Activated T-helper 2 cell treated with anti-CD3 and anti-CD28 coated beads, Interferon-gamma antibody, Interleukin-2, Interleukin-4, amounts not matched to agents 10 μg/mL and 5 μg/mL and 100 μg/mL, durations not matched to agents 14 hours and 24 hours and 36 hours (primary cell): ENCODE results near the gene GBF1. TPM values are rescaled to one million over a fixed set of nuclear protein-coding genes. Genes with fewer than 3 reads are reported as not detected.

ENCODE experiments used
- DNase-seq: peaks from one replicate; pipeline ENCODE4 v3.0.0; 2021; ENCODE audit warnings: low spot score
- H3K27ac Mint-ChIP-seq: one replicate; pipeline ENCODE4 v1.8.0; 2021; ENCODE audit warnings: mixed read lengths
- H3K27me3 Mint-ChIP-seq: one replicate; pipeline ENCODE4 v1.8.0; 2021; ENCODE audit warnings: low read depth, mixed read lengths
- H3K36me3 Mint-ChIP-seq: one replicate; pipeline ENCODE4 v1.8.0; 2021; ENCODE audit warnings: low read depth, mixed read lengths
- H3K4me1 Mint-ChIP-seq: one replicate; pipeline ENCODE4 v1.8.0; 2021; ENCODE audit warnings: low read depth, mixed read lengths
- H3K4me3 Mint-ChIP-seq: one replicate; pipeline ENCODE4 v1.8.0; 2021; ENCODE audit warnings: low read depth, mild to moderate bottlenecking, moderate library complexity, mixed read lengths
- H3K9me3 Mint-ChIP-seq: one replicate; pipeline ENCODE4 v1.8.0; 2021; ENCODE audit warnings: mixed read lengths
- intact Hi-C: fragments of 100-400 bp; cut with micrococcal nuclease; formaldehyde crosslinking; loops from one replicate; pipeline ENCODE4 v1.15.1; 2023
- total RNA-seq: library from RNA; stranded (reverse); gene quantifications from 2 replicates; pipeline ENCODE4 v1.2.3, GENCODE V29; 2022

GBF1 gene
- total RNA-seq, 1 donor from 2014 or later: 49.2 TPM

GRCh38 chr10:102283890-102284289 lies 38.6 kb downstream of the GBF1 start:
- H3K4me3 Mint-ChIP-seq: peak overlapping the region; percentile 54
- intact Hi-C loops: loop anchor here (1.0 kb wide), 1 partner anchor 16 kb away; no protein-coding TSS in a partner anchor
- DNase-seq: no peak

GRCh38 chr10:102284531-102284930 lies 39.2 kb downstream of the GBF1 start:
- H3K4me3 Mint-ChIP-seq: peak overlapping the region; percentile 14

More at GRCh38 chr10:102283890-102284289, 38.6 kb downstream of the GBF1 start:
- no peaks in the 10 kb centered on the region for H3K27me3 Mint-ChIP-seq
- peaks cover 66% of the 10 kb centered on the region for H3K4me1 Mint-ChIP-seq
- no peaks in the 10 kb centered on the region for H3K9me3 Mint-ChIP-seq
- H3K27ac Mint-ChIP-seq: peak overlapping the region; percentile 84
- peaks cover 30% of the 10 kb centered on the region for H3K36me3 Mint-ChIP-seq

GRCh38 chr10:102285133-102285532 lies 39.8 kb downstream of the GBF1 start:
- H3K27me3 Mint-ChIP-seq: no peaks in the 10 kb centered on the region
- no peaks in the 10 kb centered on the region for H3K9me3 Mint-ChIP-seq
- H3K4me1 Mint-ChIP-seq: peaks cover 62% of the 10 kb centered on the region
- H3K36me3 Mint-ChIP-seq: peaks cover 29% of the 10 kb centered on the region
- intact Hi-C loops: no loop called here
- DNase-seq: no peak
- H3K4me3 Mint-ChIP-seq: no peak overlapping the region
- H3K27ac Mint-ChIP-seq: peak overlapping the region; percentile 42

More at GRCh38 chr10:102284531-102284930, 39.2 kb downstream of the GBF1 start:
- intact Hi-C loops: no loop called here
- Mint-ChIP-seq H3K27me3 (no peaks in the 10 kb centered on the region), H3K9me3 (no peaks in the 10 kb centered on the region), H3K27ac (peak overlapping the region; percentile 84), H3K4me1 (peaks cover 68% of the 10 kb centered on the region), H3K36me3 (peaks cover 29% of the 10 kb centered on the region)
- DNase-seq: no peak

GRCh38 chr10:102286216-102286615 lies 40.9 kb downstream of the GBF1 start:
- H3K27ac Mint-ChIP-seq: no peak overlapping the region
- H3K4me1 Mint-ChIP-seq: peaks cover 51% of the 10 kb centered on the region

GRCh38 chr10:102287538-102287937 lies 42.2 kb downstream of the GBF1 start:
- no peak for DNase-seq
- Mint-ChIP-seq H3K4me3 (no peak overlapping the region), H3K36me3 (peaks cover 25% of the 10 kb centered on the region), H3K4me1 (peaks cover 46% of the 10 kb centered on the region), H3K9me3 (no peaks in the 10 kb centered on the region), H3K27me3 (no peaks in the 10 kb centered on the region), H3K27ac (peak overlapping the region; percentile 56)
- intact Hi-C loops: loop anchor here (2.0 kb wide), 1 partner anchor 13 kb away; no protein-coding TSS in a partner anchor

More at GRCh38 chr10:102286216-102286615, 40.9 kb downstream of the GBF1 start:
- Mint-ChIP-seq H3K36me3 (peaks cover 22% of the 10 kb centered on the region), H3K4me3 (no peak overlapping the region), H3K27me3 (no peaks in the 10 kb centered on the region), H3K9me3 (no peaks in the 10 kb centered on the region)
- intact Hi-C loops: loop anchor here (2.0 kb wide), 1 partner anchor 15 kb away; no protein-coding TSS in a partner anchor
- no peak for DNase-seq

- H3K4me1 Mint-ChIP-seq: peaks cover 41% of the 10 kb centered on the region
- peaks cover 21% of the 10 kb centered on the region for H3K36me3 Mint-ChIP-seq
- intact Hi-C loops: loop anchor here (2.0 kb wide), 1 partner anchor 13 kb away; no protein-coding TSS in a partner anchor
- no peak for DNase-seq
- H3K27me3 Mint-ChIP-seq: no peaks in the 10 kb centered on the region
- no peaks in the 10 kb centered on the region for H3K9me3 Mint-ChIP-seq
- no peak overlapping the region for H3K4me3 Mint-ChIP-seq
- H3K27ac Mint-ChIP-seq: peak overlapping the region; percentile 56
Observed at GRCh38 chr10:102287991-102288390, 42.7 kb downstream of the GBF1 start.

- H3K9me3 Mint-ChIP-seq: no peaks in the 10 kb centered on the region
- H3K4me3 Mint-ChIP-seq: no peak overlapping the region
- intact Hi-C loops: no loop called here
- H3K36me3 Mint-ChIP-seq: peaks cover 20% of the 10 kb centered on the region
- no peak for DNase-seq
- H3K27ac Mint-ChIP-seq: no peak overlapping the region
- H3K4me1 Mint-ChIP-seq: peaks cover 29% of the 10 kb centered on the region
- no peaks in the 10 kb centered on the region for H3K27me3 Mint-ChIP-seq
Observed at GRCh38 chr10:102289356-102289755, 44.0 kb downstream of the GBF1 start.

- Mint-ChIP-seq H3K36me3 (peaks cover 21% of the 10 kb centered on the region), H3K27me3 (no peaks in the 10 kb centered on the region), H3K4me1 (peaks cover 25% of the 10 kb centered on the region), H3K4me3 (no peak overlapping the region), H3K9me3 (no peaks in the 10 kb centered on the region), H3K27ac (no peak overlapping the region)
- intact Hi-C loops: no loop called here
- no peak for DNase-seq
Observed at GRCh38 chr10:102289840-102290239, 44.5 kb downstream of the GBF1 start.

- peaks cover 11% of the 10 kb centered on the region for H3K4me1 Mint-ChIP-seq
Observed at GRCh38 chr10:102291221-102291905, 46.0 kb downstream of the GBF1 start.

GRCh38 chr10:102297101-102297500 lies 51.8 kb downstream of the GBF1 start:
- H3K36me3 Mint-ChIP-seq: peaks cover 21% of the 10 kb centered on the region
- intact Hi-C loops: no loop called here
- H3K4me1 Mint-ChIP-seq: peaks cover 18% of the 10 kb centered on the region
- no peaks in the 10 kb centered on the region for H3K27me3 Mint-ChIP-seq
- no peak overlapping the region for H3K27ac Mint-ChIP-seq
- no peak overlapping the region for H3K4me3 Mint-ChIP-seq
- no peak for DNase-seq
- H3K9me3 Mint-ChIP-seq: no peaks in the 10 kb centered on the region

More at GRCh38 chr10:102291221-102291905, 46.0 kb downstream of the GBF1 start:
- Mint-ChIP-seq H3K4me3 (no peak overlapping the region), H3K9me3 (no peaks in the 10 kb centered on the region), H3K36me3 (peaks cover 17% of the 10 kb centered on the region), H3K27ac (peak overlapping the region; percentile 0), H3K27me3 (no peaks in the 10 kb centered on the region)
- intact Hi-C loops: no loop called here
- DNase-seq: no peak

GRCh38 chr10:102298899-102299298 lies 53.6 kb downstream of the GBF1 start:
- Mint-ChIP-seq H3K9me3 (no peaks in the 10 kb centered on the region), H3K27me3 (no peaks in the 10 kb centered on the region), H3K4me1 (peaks cover 18% of the 10 kb centered on the region), H3K27ac (no peak overlapping the region), H3K4me3 (no peak overlapping the region), H3K36me3 (peaks cover 21% of the 10 kb centered on the region)
- intact Hi-C loops: no loop called here
- DNase-seq: no peak

GRCh38 chr10:102299873-102300272 lies 54.5 kb downstream of the GBF1 start:
- H3K4me3 Mint-ChIP-seq: peak overlapping the region; percentile 13
- peak overlapping the region; percentile 86 for H3K27ac Mint-ChIP-seq
- no peaks in the 10 kb centered on the region for H3K9me3 Mint-ChIP-seq
- DNase-seq: no peak
- peaks cover 18% of the 10 kb centered on the region for H3K4me1 Mint-ChIP-seq
- intact Hi-C loops: loop anchor here (2.0 to 5.0 kb wide), 2 partner anchors 13 to 33 kb away; no protein-coding TSS in a partner anchor
- H3K27me3 Mint-ChIP-seq: no peaks in the 10 kb centered on the region
- peaks cover 19% of the 10 kb centered on the region for H3K36me3 Mint-ChIP-seq

- H3K9me3 Mint-ChIP-seq: no peaks in the 10 kb centered on the region
- H3K36me3 Mint-ChIP-seq: peaks cover 14% of the 10 kb centered on the region
- H3K27me3 Mint-ChIP-seq: no peaks in the 10 kb centered on the region
- intact Hi-C loops: loop anchor here (2.0 to 5.0 kb wide), 2 partner anchors 14 to 33 kb away; no protein-coding TSS in a partner anchor
- H3K4me1 Mint-ChIP-seq: peaks cover 18% of the 10 kb centered on the region
- H3K4me3 Mint-ChIP-seq: peak overlapping the region; percentile 13
- peak overlapping the region; percentile 86 for H3K27ac Mint-ChIP-seq
- DNase-seq: no peak
Observed at GRCh38 chr10:102300278-102300843, 55.0 kb downstream of the GBF1 start.
